Nephron progenitor cell (in vitro differentiated cells): ENCODE measurements around the gene CLEC5A.
"Not testable (repeated sequence)": the region's sequence is repeated elsewhere in the genome, so short reads cannot be mapped to it uniquely, and the experiment has no call there.

Experiments
- DNase-seq: peaks from one replicate; pipeline ENCODE4 v3.0.0; 2021
- H3K27ac Mint-ChIP-seq: 2 replicates; pipeline ENCODE4 v1.8.0; 2021; ENCODE audit warnings: mild to moderate bottlenecking, moderate library complexity, mixed read lengths
- H3K27me3 Mint-ChIP-seq: 2 replicates; pipeline ENCODE4 v1.8.0; 2021; ENCODE audit warnings: mild to moderate bottlenecking, low read depth, mixed read lengths; ENCODE audit not compliant: poor library complexity
- H3K36me3 Mint-ChIP-seq: 2 replicates; pipeline ENCODE4 v1.8.0; 2021; ENCODE audit warnings: low read depth, mixed read lengths
- H3K4me1 Mint-ChIP-seq: 2 replicates; pipeline ENCODE4 v1.8.0; 2021; ENCODE audit warnings: mixed read lengths
- H3K4me3 Mint-ChIP-seq: 2 replicates; pipeline ENCODE4 v1.8.0; 2021; ENCODE audit warnings: mild to moderate bottlenecking, moderate library complexity, mixed read lengths
- H3K9me3 Mint-ChIP-seq: 2 replicates; pipeline ENCODE4 v1.8.0; 2021; ENCODE audit warnings: mild to moderate bottlenecking, moderate library complexity, mixed read lengths
- TF ChIP-seq, protein P1 (sequence below): fragments of 200-600 bp; sonication (generic); IDR thresholded peaks from 2 replicates; pipeline ENCODE4 v1.5.0; 2021; ENCODE audit warnings: antibody characterized with exemption

The CLEC5A gene

DNA sequence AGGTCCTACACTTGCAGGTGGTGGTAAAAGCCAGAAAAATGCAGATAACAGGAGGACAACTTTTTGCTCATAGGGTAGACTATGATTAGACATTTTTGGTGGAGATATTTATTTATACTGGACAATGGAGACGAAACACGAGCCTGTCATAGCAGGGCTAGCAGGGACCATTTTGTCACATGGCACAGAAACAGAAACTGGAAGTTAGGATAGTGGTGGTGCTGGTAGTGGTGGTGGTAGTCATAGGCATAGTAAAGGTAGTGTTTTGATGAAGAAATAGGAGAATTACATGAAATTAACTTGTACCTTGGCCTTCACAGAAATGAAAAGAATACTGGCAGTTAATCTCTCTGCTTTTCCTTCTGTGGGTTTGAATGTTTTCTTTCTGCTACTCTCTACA lies 40.1 kb upstream of the CLEC5A start:
- no peak overlapping the region for H3K4me3 Mint-ChIP-seq
- H3K36me3 Mint-ChIP-seq = no peaks in the 10 kb centered on the region
- peaks cover 8% of the 10 kb centered on the region for H3K27me3 Mint-ChIP-seq
- H3K4me1 Mint-ChIP-seq = peaks cover 5% of the 10 kb centered on the region
- H3K9me3 Mint-ChIP-seq = peaks cover 22% of the 10 kb centered on the region
- DNase-seq = no peak
- TF ChIP-seq, protein P1, sequence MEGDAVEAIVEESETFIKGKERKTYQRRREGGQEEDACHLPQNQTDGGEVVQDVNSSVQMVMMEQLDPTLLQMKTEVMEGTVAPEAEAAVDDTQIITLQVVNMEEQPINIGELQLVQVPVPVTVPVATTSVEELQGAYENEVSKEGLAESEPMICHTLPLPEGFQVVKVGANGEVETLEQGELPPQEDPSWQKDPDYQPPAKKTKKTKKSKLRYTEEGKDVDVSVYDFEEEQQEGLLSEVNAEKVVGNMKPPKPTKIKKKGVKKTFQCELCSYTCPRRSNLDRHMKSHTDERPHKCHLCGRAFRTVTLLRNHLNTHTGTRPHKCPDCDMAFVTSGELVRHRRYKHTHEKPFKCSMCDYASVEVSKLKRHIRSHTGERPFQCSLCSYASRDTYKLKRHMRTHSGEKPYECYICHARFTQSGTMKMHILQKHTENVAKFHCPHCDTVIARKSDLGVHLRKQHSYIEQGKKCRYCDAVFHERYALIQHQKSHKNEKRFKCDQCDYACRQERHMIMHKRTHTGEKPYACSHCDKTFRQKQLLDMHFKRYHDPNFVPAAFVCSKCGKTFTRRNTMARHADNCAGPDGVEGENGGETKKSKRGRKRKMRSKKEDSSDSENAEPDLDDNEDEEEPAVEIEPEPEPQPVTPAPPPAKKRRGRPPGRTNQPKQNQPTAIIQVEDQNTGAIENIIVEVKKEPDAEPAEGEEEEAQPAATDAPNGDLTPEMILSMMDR = no peak
- no peak overlapping the region for H3K27ac Mint-ChIP-seq

DNA sequence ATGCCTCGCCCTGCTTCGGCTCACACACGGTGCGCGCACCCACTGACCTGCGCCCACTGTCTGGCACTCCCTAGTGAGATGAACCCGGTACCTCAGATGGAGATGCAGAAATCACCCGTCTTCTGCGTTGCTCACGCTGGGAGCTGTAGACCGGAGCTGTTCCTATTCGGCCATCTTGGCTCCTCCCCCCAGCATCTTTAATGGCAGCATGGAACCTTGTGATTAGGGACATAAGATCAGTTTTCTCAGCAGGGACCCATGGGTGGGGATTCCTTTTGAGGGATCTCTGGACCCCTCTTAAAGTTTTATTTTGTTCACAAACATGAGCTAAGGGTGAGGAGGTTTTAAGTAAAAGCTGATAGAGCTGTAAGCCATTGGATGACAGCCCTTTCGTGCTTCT lies 39.2 kb upstream of the CLEC5A start:
- H3K9me3 Mint-ChIP-seq = peaks cover 27% of the 10 kb centered on the region
- not testable (repeated sequence) for H3K27ac Mint-ChIP-seq, H3K27me3 Mint-ChIP-seq, DNase-seq, H3K36me3 Mint-ChIP-seq, H3K4me3 Mint-ChIP-seq, H3K4me1 Mint-ChIP-seq

DNA sequence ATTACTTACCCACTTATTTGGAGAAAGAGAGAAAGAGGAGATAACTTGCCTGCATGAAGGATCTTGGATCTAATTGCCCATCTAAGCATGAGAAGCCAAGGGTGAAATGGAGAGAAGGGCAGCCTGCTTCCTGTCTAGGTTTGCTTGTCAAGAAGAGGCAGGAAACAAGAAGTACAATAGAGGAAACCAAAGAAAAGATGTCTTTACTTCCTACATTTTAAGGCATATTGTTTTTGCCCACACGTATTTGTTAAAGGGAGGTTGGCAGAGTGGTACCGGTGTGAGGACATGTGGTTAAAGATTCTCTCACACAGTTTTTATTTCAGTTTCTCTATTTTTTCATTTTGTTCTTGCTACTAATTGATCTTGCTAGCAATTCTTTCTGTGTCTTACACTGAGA lies 32.8 kb upstream of the CLEC5A start:
- no peak for DNase-seq
- Mint-ChIP-seq H3K36me3 (no peaks in the 10 kb centered on the region), H3K27me3 (peaks cover 11% of the 10 kb centered on the region), H3K27ac (peak overlapping the region; percentile 6), H3K4me3 (no peak overlapping the region), H3K9me3 (peaks cover 8% of the 10 kb centered on the region), H3K4me1 (peaks cover 8% of the 10 kb centered on the region)
- TF ChIP-seq, protein P1 = no peak

DNA sequence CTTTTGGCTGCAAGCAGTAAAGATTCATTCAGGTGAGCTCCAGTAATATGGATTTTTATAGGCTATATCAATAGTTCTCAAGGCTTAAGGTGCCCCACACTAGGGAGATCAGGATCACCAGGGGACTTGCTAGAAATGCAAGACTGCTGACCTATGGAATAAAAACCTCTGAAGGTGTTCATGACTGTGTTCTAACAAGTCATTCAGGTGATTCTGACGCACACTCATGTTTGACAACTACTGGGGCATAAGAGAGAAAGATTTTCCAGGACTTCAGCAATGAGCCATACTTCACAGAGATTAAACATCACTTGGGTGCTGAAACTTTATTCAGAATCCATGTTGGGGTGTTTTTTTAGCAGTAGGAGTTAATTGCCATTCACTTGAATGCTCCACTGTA lies 31.6 kb upstream of the CLEC5A start:
- Mint-ChIP-seq H3K27ac (no peak overlapping the region), H3K4me3 (no peak overlapping the region), H3K9me3 (peaks cover 5% of the 10 kb centered on the region), H3K27me3 (peaks cover 11% of the 10 kb centered on the region), H3K4me1 (peaks cover 8% of the 10 kb centered on the region), H3K36me3 (no peaks in the 10 kb centered on the region)
- TF ChIP-seq, protein P1 = no peak
- DNase-seq = no peak

DNA sequence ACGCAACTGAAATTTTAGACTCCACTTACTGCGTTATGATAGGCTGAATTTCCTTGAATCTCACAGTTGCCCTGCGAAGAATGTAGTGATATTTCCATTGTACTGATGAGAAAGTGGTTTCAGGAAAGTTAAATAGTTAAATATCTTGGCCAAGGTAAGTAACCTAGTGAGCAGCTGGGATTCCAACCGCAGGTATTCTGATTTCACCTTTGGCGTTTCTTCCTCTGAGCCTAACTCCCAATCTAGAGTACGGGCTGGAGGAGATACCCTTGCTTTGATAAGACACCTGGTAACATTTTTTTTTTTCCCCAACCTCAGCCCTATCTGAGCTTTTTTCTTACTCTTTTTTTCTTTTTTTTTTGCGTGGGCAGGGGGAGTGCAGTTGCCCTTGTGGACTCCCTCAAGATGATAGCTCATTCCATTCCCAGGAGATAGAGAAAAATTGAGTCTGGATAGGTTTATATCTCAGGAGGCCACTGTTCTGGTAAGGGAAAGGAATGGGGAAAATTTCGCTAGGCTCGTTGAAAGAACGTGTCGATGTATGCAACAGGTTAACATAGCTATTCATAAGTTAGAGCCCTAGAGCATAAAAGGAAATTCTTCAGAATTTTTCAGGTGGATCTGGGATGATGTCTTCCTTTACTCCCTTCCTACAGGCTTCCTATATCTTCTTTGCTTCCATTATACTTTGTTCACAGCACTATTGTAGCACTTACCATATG lies 29.9 kb upstream of the CLEC5A start:
- H3K36me3 Mint-ChIP-seq = no peaks in the 10 kb centered on the region
- peaks cover 8% of the 10 kb centered on the region for H3K4me1 Mint-ChIP-seq
- peak overlapping the region; percentile 77 for H3K4me3 Mint-ChIP-seq
- TF ChIP-seq, protein P1 = no peak
- no peak for DNase-seq
- H3K9me3 Mint-ChIP-seq = peaks cover 3% of the 10 kb centered on the region
- peaks cover 21% of the 10 kb centered on the region for H3K27me3 Mint-ChIP-seq
- H3K27ac Mint-ChIP-seq = no peak overlapping the region

DNA sequence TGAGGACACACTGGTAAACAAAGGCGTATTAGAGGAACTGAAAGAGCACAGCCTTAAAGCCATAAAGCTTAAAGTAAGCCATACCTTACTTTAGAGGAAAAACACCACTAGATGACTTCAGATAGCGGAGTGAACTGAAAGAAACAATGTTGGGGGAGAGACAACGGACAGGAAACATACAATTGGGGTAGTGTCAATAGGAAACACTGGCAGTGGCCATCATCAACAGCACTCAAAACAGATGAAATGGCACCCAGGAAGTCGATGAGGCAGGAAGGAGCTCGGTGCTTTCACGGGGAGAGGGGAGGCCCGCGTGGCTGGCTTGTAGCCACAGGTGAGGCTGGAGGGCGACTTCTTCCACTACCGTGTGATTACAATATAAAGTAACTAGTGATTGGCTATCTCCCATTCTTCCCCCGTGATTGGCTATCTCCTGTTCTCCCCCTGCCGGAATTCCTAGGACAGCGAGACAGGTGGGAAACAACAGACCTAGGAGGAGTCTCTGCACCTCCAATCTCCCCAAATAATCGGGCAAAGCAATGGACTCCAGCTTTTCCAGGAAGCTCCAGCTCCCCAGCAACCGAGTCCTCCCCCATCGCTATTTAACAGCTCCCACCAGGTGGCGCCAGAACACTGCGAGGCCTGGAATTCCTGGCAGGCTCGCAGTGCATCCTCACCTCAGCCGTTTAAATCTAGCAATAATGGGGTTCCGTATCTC lies 29.2 kb upstream of the CLEC5A start:
- Mint-ChIP-seq H3K4me1 (peaks cover 8% of the 10 kb centered on the region), H3K9me3 (no peaks in the 10 kb centered on the region), H3K36me3 (no peaks in the 10 kb centered on the region), H3K27ac (no peak overlapping the region), H3K27me3 (peaks cover 21% of the 10 kb centered on the region), H3K4me3 (peak overlapping the region; percentile 77)
- DNase-seq = peak; percentile 90
- TF ChIP-seq, protein P1 = peak; percentile 95
